Left ventricle myocardium superior (tissue), 1 donor: ENCODE measurements around the gene KIF9. TPM values are rescaled to one million over a fixed set of nuclear protein-coding genes. Genes with fewer than 3 reads are reported as not detected.
"Not testable (repeated sequence)": the region's sequence is repeated elsewhere in the genome, so short reads cannot be mapped to it uniquely, and the experiment has no call there.

Source experiments
- ATAC-seq: fragments of 200-7000 bp; cut with Tn5 transposase; one replicate; pipeline ENCODE4 v1.9.1; 2020; ENCODE audit warnings: mild to moderate bottlenecking, moderate library complexity
- DNase-seq: peaks from one replicate; pipeline ENCODE4 v3.0.0-alpha.2; 2020
- intact Hi-C: fragments of 100-400 bp; cut with micrococcal nuclease; formaldehyde crosslinking; loops from one replicate; pipeline ENCODE4 v1.11.0; 2022
- total RNA-seq: library from RNA; stranded (reverse); fragmentation: NEBNext Ultra II Directional; extraction: Animal tissue kit (Norgen Biotek cat#: 25700); gene quantifications from one replicate; pipeline ENCODE4 v1.2.1, GENCODE V29; 2021
- donor health status: DM: no; HTN: yes; CAD: no; lungs with severe emphysema.

The KIF9 gene
- total RNA-seq, 1 donor from 2014 or later, result 8.8 TPM

DNA sequence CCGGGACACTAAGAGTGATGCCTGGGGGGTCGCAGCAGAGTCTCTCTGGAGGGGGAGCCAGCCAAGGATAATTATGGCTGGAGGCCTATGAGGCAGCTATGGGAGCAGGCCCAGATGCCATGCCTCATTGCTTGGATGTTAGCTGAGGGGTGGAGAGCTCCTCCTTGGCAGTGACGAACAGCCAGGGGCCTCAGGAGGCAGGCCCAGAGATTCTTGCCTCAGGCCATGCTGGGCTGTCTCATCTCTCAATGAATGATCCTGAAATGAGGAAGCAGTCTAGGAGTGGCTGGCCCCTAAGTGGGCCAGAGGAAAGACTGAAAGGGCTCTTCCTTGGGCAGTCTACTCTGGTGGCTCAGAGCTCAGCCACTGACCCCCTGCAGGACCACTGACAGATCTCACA lies 21.3 kb downstream of the KIF9 start:
- no peak for DNase-seq
- no peak for ATAC-seq
- intact Hi-C loops, result no loop called here

DNA sequence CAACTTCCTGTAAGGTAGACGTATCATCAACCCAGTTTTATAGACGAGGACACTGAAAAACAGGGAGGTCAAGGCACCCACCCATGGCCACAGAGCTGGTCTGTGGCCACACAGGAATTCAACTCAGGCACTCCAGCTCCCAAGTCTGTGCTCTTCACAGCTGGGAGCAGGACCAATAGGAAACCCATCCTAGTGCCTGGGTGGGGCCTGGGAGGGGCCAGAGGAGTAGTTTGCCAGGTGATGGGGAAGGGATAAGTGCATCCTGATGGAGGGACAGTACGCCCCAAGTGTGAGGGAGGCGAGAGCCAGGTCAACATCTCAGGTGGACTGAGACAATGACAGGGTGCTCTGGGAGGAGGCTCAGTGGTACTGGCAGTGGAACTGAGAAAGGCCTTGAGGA lies 22.0 kb downstream of the KIF9 start:
- ATAC-seq, result no peak
- intact Hi-C loops, result no loop called here
- no peak for DNase-seq

DNA sequence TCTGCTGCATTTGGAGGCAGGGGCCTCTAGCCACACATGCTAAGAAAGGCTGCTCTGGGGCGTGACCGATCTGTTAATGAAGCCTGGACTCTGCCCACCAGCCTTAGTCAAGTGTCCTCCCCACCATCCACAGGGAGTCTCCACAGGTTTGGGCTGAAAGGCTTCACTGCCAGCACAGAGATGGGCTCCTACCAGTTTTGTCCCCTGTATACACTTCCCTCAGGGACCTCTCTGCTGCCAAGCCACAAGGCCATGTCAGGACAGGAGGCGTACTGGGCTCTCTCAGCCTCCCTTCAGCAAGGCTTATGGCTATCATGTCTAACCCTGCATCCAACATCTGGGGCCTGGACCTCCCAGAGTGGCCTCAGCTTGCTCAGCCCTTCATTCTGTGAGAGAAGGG lies 23.5 kb downstream of the KIF9 start:
- DNase-seq, result no peak
- intact Hi-C loops, result no loop called here
- no peak for ATAC-seq

GRCh38 chr3:47256331-47256730 lies 26.3 kb downstream of the KIF9 start:
- DNase-seq, ATAC-seq, intact Hi-C loops: not testable (repeated sequence)

- intact Hi-C loops, result loop anchor here (5.0 kb wide), 1 partner anchor 71 kb away; no protein-coding TSS in a partner anchor
- DNase-seq, result no peak
- no peak for ATAC-seq
Observed at GRCh38 chr3:47251689-47252088, 30.9 kb downstream of the KIF9 start.

- intact Hi-C loops, result loop anchor here (5.0 kb wide), 1 partner anchor 71 kb away; no protein-coding TSS in a partner anchor
- not testable (repeated sequence) for ATAC-seq, DNase-seq
Observed at GRCh38 chr3:47251085-47251484, 31.5 kb downstream of the KIF9 start.

- DNase-seq (peak; percentile 44), ATAC-seq (peak; percentile 83)
- intact Hi-C loops, result loop anchor here (5.0 kb wide), 1 partner anchor 72 kb away; no protein-coding TSS in a partner anchor
Observed at GRCh38 chr3:47250309-47251060, 32.1 kb downstream of the KIF9 start.

DNA sequence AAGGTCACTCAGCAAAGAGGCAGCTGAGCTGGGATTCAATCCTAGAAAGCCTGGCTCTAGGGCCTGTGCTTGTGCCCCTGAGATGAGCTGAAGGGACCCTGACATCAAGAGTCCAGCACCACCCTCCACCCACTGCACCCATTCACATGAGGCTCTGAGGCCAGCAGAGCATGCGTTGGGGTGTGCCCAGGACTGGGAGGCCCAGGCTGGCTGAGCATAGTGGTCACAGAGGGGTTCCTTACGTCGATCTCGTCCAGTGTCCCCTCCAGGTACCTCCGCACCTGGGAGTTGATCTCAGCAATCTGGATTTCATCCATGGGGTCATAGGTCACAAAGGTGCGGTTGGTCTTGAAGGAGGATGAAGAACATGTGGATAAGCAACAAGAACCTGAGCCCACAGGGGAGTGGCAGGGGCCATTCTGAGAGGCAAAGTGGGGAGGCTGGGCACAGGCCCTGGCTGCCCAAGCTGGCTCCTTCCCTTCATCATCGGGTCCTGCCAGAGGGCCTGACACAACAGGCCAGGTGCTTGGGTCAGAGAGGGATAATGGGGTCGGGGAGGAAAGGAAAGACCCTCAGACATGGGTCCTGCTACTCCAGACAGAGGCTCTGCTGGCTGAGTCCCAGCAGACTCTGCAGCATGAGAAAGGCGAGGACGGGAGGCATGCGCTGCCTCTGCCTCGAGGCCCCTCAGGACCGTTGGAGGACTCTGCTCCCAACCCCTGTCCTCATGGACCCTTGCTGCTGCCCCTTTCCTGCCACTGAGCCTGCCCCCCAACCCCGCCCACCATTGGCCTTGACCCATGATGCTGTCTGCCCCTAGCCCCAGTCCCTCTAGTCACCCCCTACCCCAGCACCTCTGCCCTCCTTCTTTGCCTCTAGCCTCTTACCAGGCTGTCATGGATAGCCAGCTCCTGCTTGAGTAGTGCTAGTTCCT lies 35.2 kb downstream of the KIF9 start:
- intact Hi-C loops, result no loop called here
- no peak for ATAC-seq
- DNase-seq, result no peak

GRCh38 chr3:47245271-47245670 lies 37.3 kb downstream of the KIF9 start:
- intact Hi-C loops, result no loop called here

DNA sequence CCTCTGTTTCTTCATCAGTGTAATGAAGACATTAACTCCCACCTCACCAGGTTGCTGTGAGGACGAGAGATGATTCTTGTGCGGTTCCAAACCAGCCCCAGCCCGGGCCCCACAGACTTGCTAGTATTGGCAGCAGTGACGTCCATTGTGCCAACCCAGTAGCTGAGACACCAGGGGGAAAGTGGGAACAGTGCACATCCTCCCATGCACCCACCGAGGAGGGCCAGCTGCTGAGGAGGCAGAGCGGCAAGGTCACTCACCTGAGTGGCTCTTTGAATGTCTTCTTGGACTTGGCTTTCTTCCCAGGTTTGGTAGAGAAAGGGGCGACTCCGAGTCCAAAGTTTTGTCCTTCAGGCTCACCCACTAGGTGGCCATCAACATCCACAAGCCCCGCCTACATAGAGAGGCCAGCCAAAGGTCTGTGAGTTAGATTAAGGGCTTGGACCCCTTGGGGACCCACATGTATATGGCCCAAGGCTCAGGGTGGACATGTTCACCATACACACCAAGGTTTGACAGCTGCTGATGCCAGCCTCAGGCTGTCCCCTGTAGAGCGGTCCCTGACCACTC lies 38.0 kb downstream of the KIF9 start:
- intact Hi-C loops, result no loop called here
- ATAC-seq, result no peak
- DNase-seq, result no peak

More at GRCh38 chr3:47245271-47245670, 37.3 kb downstream of the KIF9 start:
- DNase-seq, result no peak
- ATAC-seq, result no peak

- DNase-seq, result no peak
- intact Hi-C loops, result no loop called here
- ATAC-seq, result no peak
Observed at GRCh38 chr3:47243419-47244147, 39.0 kb downstream of the KIF9 start.

- ATAC-seq, result no peak
- no peak for DNase-seq
- intact Hi-C loops, result no loop called here
Observed at GRCh38 chr3:47239929-47240328, 42.7 kb downstream of the KIF9 start.

GRCh38 chr3:47238017-47238416 lies 44.6 kb downstream of the KIF9 start:
- intact Hi-C loops, result no loop called here
- ATAC-seq (no peak), DNase-seq (no peak)

GRCh38 chr3:47228088-47228487 lies 54.5 kb downstream of the KIF9 start:
- DNase-seq (no peak), ATAC-seq (peak; percentile 25)
- intact Hi-C loops, result no loop called here

- DNase-seq (no peak), ATAC-seq (peak; percentile 70)
- intact Hi-C loops, result no loop called here
Observed at GRCh38 chr3:47227678-47228077, 54.9 kb downstream of the KIF9 start.

GRCh38 chr3:47225310-47225906 lies 57.2 kb downstream of the KIF9 start:
- intact Hi-C loops, result no loop called here
- peak; percentile 24 for ATAC-seq

DNA sequence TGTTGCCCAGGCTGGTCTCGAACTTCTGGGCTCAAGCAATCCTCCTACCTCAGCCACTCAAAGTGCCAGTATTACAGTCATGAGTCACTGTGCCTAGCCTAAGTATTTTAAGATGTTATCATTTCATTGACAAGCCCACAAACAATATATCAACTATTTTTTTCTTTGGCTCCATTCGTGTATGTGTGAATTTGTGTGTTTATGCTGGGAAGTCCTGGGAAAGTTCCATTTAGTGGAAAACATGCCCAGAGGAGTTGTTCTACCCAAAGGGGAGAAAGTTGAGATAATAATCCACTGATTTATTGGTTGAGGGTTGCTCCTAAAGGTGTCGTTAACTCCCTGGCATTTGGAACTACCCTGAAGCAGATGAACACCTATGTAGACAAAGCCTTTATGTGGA lies 58.8 kb downstream of the KIF9 start:
- intact Hi-C loops, result no loop called here
- ATAC-seq (no peak), DNase-seq (no peak)

More at GRCh38 chr3:47225310-47225906, 57.2 kb downstream of the KIF9 start:
- no peak for DNase-seq

DNA sequence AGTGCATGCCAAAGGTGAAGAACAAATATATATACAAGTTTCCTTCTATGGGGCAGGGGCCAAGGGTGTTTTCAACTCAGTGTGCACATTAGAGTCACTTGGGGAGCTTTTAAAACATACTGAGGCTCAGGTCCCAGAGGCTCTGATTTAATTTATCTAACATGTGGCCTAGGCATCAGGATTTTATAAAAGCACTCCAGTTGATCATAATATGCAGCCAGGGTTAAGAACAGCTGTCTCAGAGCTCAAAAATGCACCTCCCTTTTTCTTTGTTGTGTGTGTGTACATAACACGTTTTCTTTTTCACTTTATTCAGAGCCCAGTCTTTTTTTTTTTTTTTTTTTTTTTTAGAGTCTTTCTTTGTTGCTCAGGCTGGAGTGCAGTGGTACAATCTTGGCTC lies 60.8 kb downstream of the KIF9 start:
- ATAC-seq (no peak), DNase-seq (no peak)
- intact Hi-C loops, result no loop called here
